MM.1S (cell line): ENCODE results near the gene ZNF503.

ENCODE experiments used
- CTCF ChIP-seq: fragments of 300-600 bp; sonication (generic); IDR thresholded peaks from 2 replicates; pipeline ENCODE4 v1.5.1; 2016; ENCODE audit warnings: antibody characterized with exemption, low read length, mixed read lengths
- EZH2 ChIP-seq: fragments of 300-600 bp; sonication (generic); optimal IDR thresholded peaks from 2 replicates; pipeline ENCODE3; 2017; ENCODE audit warnings: low read depth, mild to moderate bottlenecking, antibody characterized with exemption, low read length, mixed read lengths
- EZH2phosphoT487 ChIP-seq: fragments of 300-600 bp; sonication (generic); IDR thresholded peaks from 2 replicates; pipeline ENCODE4 v1.6.1; 2018; ENCODE audit warnings: antibody characterized with exemption, low read length

GRCh38 chr10:75422913-75423312, 21.3 kb upstream of the ZNF503 start:
- TF ChIP-seq CTCF (no peak), EZH2 (no peak), EZH2phosphoT487 (no peak)
